HG03378 (cell line): ENCODE measurements around the gene ZFP36L2.

Experiments used
- ATAC-seq: cut with Tn5 transposase; IDR thresholded peaks from one replicate; pipeline ENCODE4 v1.9.1; 2021; ENCODE audit warnings: mild to moderate bottlenecking, moderate library complexity; ENCODE audit not compliant: unreplicated experiment

ZFP36L2 gene

DNA sequence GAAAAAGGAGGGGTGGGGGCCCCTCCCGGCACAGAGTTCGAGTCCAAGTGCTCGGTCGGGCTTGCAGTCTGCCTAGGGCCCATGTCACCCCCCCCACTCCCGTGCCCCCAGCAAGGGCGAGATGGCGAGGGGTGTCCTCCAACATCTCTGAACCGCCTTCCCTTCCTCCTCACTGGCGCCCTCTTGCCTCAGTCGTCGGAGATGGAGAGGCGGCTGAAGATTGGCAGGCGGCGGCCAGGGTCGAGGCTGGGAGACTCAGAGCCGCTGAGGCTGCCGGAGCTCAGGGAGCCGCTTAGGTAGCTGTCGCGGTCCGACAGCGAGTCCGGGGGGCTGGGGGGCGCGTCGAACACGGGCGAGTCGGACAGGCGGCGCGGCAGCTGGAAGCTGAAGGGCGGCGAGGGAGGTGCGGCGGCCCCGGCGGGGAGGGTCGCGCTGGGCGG is 2.3 kb downstream of the ZFP36L2 start:
- no peak for ATAC-seq

- ATAC-seq = no peak
Measured at GRCh38 chr2:43223521-43224001, 2.8 kb downstream of the ZFP36L2 start.

DNA sequence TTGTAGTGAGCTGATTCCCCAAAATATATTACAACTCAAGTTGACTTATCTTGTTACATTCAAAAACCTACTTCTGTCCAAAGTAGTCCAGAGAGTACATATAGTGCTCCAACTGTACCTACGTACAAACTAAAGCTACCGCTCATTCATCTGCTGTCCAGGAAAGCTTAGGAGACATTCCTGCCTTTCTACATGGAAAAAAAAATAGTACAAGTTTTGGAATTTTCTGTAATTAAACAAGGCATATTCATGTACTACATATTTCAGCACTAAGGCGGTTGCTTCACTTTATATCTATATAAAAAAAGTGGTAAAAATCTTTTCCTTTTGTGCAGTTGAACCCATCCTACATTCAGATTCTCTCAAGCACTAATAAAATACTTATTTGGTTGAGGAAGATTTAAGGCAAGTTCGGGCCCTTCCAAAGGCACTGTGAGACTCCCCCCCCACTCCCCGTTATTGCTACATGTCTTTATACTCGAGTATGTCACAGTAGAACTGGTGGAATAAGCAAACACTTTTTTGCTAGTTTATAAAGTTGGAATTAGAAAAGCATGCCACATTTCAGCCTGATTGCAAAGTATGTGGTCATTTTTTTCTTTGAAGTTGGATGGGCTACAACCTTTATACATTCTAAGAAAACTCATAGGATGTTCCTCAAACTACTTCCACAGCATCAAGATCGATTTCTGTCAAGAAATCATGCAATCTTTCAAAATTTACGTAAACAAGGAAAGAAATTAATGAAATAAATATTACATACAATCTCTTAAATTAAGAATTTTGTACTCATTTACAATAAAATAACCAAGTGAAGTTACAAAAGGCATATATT is 3.7 kb downstream of the ZFP36L2 start:
- ATAC-seq = no peak

DNA sequence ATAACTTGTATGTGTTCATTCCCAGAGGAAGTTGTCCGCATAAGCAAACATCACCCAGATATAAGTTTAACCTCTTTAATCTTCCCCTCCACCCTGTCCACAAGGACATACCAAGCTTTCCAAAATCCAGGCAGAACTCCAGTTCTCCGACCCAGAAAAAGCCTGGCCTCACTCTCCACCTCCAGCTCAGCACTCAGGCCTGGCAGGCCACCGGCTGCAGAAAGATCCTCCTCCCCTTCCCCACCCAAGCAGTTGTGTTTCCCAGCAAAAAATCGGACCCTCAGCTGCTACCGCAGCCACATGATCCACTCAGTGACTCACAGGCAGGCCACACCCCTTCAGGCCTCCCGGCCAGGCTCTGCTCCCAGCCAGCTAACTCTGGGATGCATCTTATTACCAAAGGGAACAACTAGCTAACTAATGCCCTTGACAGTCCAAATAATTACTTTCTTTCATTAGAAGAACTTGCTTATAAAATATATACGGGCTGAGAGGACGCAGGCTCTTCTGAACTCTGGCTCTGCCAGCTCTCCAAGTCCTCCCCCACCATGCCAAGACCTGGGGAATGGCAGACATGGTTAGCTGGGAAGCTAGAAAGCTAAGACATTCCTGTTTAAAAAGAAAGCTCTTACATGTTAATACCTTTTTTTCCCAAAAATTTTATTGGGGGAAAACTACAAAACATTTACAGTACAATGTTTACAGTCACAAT is 4.5 kb downstream of the ZFP36L2 start:
- ATAC-seq = no peak

DNA sequence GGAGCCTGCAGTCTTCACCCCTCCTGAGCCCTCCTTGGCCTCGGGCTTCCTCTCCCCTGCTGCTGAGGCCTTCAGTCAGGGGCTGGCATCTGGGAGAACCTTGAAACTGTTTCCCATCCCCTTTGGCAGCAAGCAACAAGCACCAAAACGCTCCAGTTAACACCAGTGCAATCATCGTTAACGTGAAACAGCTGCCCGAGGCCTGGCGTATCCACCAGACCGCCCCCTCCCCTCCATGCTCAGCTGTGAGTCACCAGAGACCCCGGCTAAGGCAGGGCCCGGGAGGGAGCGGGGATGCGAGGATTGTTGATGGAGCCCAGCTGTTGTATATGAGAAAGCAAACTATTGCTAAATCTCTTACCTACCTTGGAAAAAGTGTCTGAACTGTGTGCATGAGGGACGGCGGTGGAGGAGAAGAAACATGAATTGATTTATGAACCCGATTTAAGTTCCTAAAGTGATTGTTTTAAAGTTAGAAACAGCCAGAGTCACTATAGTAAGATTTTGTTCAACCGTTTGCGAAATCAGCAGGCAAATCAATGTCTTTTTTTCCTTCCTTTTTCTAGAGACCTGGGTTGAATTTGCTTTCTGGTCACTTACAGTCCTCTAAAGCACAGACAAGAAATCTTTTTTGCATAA is 5.2 kb downstream of the ZFP36L2 start:
- no peak for ATAC-seq

- no peak for ATAC-seq
Measured at GRCh38 chr2:43220760-43221123, 5.7 kb downstream of the ZFP36L2 start.

GRCh38 chr2:43220229-43220751 is 6.1 kb downstream of the ZFP36L2 start:
- ATAC-seq = peak; percentile 9

DNA sequence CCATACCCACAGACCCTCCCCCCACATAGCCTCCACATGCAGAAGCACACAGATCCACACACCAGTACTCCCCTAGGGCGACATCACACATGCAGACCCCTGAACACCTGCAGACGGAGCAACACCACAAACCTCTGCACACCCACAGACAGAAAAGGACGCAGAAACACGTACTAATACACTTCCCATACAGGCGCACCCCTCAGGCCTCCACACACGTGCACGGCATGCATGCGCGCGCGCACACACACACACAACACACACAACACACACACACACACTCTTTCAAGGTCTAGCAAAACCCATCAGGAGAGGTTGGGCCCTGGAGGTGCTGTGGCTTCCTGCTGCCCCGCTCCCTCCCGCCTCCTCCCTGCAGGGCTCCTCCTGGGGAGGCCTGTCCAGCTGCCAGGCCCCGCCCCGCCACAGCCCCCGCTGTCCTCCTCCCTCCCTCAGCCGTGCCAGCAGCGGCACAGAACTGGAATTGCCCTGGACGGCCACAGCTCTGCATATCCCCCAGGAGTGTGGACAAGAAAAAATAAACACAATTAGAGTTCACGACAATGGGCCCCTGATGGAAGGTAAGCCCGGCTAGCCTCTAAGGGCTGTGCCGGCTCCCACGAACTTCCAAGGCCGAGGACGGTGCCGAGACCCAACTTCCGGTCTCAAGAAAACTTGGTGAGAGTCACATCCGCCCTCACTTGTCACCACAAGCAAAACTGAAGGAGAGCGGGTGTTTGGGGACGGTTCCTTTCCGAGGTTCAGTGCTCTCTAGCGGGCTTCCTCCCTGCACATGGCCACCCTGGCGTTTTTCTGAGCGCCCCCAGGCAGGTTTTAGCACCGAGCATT is 6.8 kb downstream of the ZFP36L2 start:
- ATAC-seq = peak; percentile 57

GRCh38 chr2:43218702-43219382 is 7.6 kb downstream of the ZFP36L2 start:
- ATAC-seq = no peak

DNA sequence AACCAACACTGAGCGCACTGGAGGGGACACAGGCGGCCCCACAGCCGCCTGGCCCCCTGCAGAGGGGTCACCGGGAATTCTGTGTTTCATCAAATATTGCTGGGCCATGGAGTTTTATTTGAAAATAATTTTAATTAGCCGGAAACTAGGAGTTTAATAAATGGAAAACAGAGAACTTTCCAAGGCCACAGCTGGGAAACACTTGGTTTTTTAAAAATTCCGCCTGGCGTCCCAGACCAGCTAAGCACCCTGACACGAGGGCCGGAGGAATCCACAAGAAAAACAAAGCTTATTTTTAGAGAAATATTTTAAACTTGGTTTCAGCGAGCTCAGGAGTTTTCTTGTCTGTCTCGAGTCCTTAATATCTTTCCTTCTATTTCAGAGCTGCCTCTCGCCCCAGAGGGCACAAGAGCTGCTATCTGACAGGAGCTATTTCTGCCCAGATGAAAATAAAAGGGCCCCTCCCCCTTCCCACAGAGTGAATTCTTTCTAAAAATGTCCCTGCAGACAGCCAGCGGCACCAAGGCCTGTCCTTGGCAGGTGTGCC is 8.2 kb downstream of the ZFP36L2 start:
- no peak for ATAC-seq

- ATAC-seq = no peak
Measured at GRCh38 chr2:43217228-43218154, 8.9 kb downstream of the ZFP36L2 start.

- ATAC-seq = no peak
Measured at GRCh38 chr2:43216629-43217028, 9.8 kb downstream of the ZFP36L2 start.

DNA sequence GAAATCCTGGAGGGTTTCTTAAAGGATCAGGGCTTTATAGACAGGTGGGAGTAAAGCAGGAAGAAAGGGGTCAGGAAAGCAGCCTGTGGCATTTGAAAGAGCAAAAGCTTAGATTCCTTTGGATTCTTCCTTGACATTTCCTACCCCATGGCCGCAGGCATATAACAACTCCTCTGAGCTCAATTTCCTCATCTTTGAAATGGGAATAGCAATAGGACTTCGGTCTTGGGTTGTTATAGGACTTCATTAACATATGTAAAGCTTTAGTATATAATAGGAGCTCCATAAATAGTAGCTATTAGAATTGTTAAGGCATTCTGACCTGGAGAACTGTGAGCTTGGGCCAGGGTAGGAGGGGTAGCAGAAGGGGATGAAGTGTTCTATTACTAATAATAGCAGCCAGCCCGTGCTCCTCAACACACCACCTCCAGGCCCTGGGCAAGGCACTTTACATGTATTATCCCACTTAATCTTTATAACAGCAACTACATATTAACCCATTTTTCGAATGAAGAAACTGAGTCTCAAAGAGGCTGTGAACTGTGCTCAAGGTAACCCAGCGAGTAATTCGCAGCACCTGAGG is 10.6 kb downstream of the ZFP36L2 start:
- no peak for ATAC-seq

GRCh38 chr2:43214253-43214652 is 12.2 kb downstream of the ZFP36L2 start:
- ATAC-seq = no peak

GRCh38 chr2:43212931-43213330 is 13.5 kb downstream of the ZFP36L2 start:
- no peak for ATAC-seq

DNA sequence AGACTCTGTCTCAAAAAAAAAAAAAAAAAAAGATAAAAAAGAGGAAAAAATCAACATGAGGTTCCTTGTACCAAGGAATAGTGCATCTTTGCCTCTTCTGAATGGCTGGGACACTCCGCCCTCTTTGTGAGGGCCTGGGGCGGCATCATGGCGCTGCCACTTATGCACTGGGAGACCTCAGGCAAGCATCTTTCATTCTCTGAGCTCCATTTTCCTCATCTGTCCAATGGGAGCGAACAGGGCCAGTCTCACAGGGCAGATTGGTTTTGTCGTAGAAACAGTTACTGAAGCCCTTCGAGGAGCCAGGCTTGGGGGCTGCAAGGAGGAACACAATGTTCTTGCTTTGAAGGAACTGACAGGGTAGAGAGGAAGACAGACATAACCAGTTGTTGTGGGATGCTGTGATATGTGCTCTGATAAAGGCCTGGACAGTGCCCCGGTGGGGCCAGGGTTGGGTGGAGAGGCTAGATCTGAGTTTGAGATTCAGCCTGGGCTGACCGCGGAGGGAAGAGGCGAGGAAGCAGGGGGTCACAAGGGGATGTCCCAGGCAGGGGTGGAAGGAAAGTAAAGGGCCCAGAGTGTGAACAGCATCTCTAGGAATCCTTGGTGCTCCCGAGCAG is 14.1 kb downstream of the ZFP36L2 start:
- ATAC-seq = no peak

GRCh38 chr2:43210467-43211303 is 15.7 kb downstream of the ZFP36L2 start:
- ATAC-seq = no peak
